ENCODE data around the gene CCDC200. TPM values are rescaled to one million over a fixed set of nuclear protein-coding genes. Genes with fewer than 3 reads are reported as not detected.
A peak's percentile ranks its signal among the peaks of the same experiment; 100 is the strongest.

Gene CCDC200
- total and polyA plus RNA-seq, 2 donors from 2014 or later, result not detected

DNA sequence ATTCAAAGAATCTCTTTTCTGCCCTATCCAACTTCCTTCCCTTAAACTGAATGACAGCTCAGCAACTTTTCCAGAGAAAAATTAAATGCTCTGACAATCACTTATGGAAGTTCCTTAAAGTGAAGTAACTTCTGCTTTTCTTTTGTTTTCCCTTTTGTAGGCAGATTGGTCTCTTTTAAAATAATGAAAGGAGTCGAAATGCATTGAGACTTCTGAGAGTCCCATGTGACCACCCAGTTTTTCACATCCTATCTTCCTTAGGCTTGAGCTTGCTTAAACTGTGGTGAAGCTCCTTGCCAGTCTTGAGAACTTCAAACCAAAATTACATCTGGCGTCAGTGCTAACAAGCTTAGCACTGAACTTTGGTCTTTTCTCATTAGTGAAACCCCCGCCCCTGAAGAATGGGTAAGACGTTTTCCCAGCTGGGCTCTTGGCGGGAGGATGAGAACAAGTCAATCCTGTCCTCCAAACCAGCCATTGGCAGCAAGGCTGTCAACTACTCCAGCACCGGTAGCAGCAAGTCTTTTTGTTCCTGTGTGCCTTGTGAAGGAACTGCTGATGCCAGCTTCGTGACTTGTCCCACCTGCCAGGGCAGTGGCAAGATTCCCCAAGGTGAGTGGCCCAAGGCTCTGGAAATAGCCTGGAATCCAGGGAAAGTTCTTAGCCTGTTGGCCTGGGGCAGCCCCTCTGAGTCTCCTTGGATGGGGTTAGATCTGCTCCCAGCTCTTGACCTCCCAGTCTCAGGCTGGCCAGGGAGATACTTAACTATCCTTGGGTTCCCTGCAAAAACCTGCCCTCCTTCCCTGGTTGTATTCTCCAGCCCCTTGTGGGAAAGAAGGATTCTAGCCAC lies 15.6 kb downstream of the CCDC200 start:
- H3K4me3 ChIP-seq (ENCODE audit: low read length in 3 of 3), result peak overlapping the region; percentile 80 to 92 (median 88)
- peak overlapping the region in 2 of 3 donors; percentile 76 to 96 for H3K9ac ChIP-seq (ENCODE audit: low read length in 3 of 3)
- intact Hi-C loops (cut with DNase I), result no loop called here
- H3K4me1 ChIP-seq (ENCODE audit: control insufficient read depth in 2 of 3, insufficient read depth in 2 of 3, low read depth in 1 of 3, low read length in 3 of 3), result peaks cover 0 to 29% (median 14%) of the 10 kb centered on the region in 3 donors
- peaks cover 2 to 30% (median 13%) of the 10 kb centered on the region in 3 donors for H3K36me3 ChIP-seq (ENCODE audit: control insufficient read depth in 2 of 3, insufficient read depth in 3 of 3, low read length in 3 of 3)
- DNase-seq (peak in 1 of 5 donors; percentile 33), FAIRE-seq (no peak)
- TF ChIP-seq, protein P1, sequence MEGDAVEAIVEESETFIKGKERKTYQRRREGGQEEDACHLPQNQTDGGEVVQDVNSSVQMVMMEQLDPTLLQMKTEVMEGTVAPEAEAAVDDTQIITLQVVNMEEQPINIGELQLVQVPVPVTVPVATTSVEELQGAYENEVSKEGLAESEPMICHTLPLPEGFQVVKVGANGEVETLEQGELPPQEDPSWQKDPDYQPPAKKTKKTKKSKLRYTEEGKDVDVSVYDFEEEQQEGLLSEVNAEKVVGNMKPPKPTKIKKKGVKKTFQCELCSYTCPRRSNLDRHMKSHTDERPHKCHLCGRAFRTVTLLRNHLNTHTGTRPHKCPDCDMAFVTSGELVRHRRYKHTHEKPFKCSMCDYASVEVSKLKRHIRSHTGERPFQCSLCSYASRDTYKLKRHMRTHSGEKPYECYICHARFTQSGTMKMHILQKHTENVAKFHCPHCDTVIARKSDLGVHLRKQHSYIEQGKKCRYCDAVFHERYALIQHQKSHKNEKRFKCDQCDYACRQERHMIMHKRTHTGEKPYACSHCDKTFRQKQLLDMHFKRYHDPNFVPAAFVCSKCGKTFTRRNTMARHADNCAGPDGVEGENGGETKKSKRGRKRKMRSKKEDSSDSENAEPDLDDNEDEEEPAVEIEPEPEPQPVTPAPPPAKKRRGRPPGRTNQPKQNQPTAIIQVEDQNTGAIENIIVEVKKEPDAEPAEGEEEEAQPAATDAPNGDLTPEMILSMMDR (IDR thresholded peaks at IDR 0.05; ENCODE audit: borderline replicate concordance, extremely low read depth, insufficient read depth), result no peak
- no peaks in the 10 kb centered on the region for H3K9me3 ChIP-seq (ENCODE audit: control insufficient read depth in 2 of 3, insufficient read depth in 1 of 3, low read length in 3 of 3)
- H3K27me3 ChIP-seq (ENCODE audit: control insufficient read depth, insufficient read depth, low read length), result no peaks in the 10 kb centered on the region
- H3K27ac ChIP-seq (ENCODE audit: low read depth in 2 of 2, low read length in 2 of 2), result peak overlapping the region; percentile 80 to 89

GRCh38 chr17:43211480-43212402 lies 16.7 kb downstream of the CCDC200 start, which contains the start of gene TMEM106A:
TMEM106A (plus strand) TSS chr17:43211875; CDS start chr17:43213042, 1,167 bp downstream.
- Histone ChIP-seq H3K4me3 (ENCODE audit: low read length in 3 of 3) (peak within 1 kb of the TSS; percentile 80 to 92 (median 88)), H3K27me3 (ENCODE audit: control insufficient read depth, insufficient read depth, low read length) (no peaks in the 10 kb centered on the region), H3K4me1 (ENCODE audit: control insufficient read depth in 2 of 3, insufficient read depth in 2 of 3, low read depth in 1 of 3, low read length in 3 of 3) (peaks cover 0 to 21% (median 9%) of the 10 kb centered on the region in 3 donors), H3K9ac (ENCODE audit: low read length in 3 of 3) (peak within 1 kb of the TSS; percentile 76 to 96 (median 76)), H3K27ac (ENCODE audit: low read depth in 2 of 2, low read length in 2 of 2) (peak within 1 kb of the TSS; percentile 80 to 89), H3K36me3 (ENCODE audit: control insufficient read depth in 2 of 3, insufficient read depth in 3 of 3, low read length in 3 of 3) (peaks cover 2 to 23% (median 11%) of the 10 kb centered on the region in 3 donors), H3K9me3 (ENCODE audit: control insufficient read depth in 2 of 3, insufficient read depth in 1 of 3, low read length in 3 of 3) (no peaks in the 10 kb centered on the region)
- intact Hi-C loops (cut with DNase I), result no loop called here
- DNase-seq (peak; percentile 81 to 92 (median 86)), FAIRE-seq (no peak)
- TF ChIP-seq, protein P1 (IDR thresholded peaks at IDR 0.05; ENCODE audit: borderline replicate concordance, extremely low read depth, insufficient read depth), result no peak

GRCh38 chr17:43211123-43211479 lies 17.3 kb downstream of the CCDC200 start:
- TF ChIP-seq, protein P1 (IDR thresholded peaks at IDR 0.05; ENCODE audit: borderline replicate concordance, extremely low read depth, insufficient read depth), result no peak
- intact Hi-C loops (cut with DNase I), result no loop called here
- FAIRE-seq (no peak), DNase-seq (peak in 1 of 5 donors; percentile 4)
- Histone ChIP-seq H3K27ac (ENCODE audit: low read depth in 2 of 2, low read length in 2 of 2) (peak overlapping the region; percentile 36 to 79), H3K27me3 (ENCODE audit: control insufficient read depth, insufficient read depth, low read length) (no peaks in the 10 kb centered on the region), H3K4me1 (ENCODE audit: control insufficient read depth in 2 of 3, insufficient read depth in 2 of 3, low read depth in 1 of 3, low read length in 3 of 3) (peaks cover 0 to 20% (median 9%) of the 10 kb centered on the region in 3 donors), H3K9me3 (ENCODE audit: control insufficient read depth in 2 of 3, insufficient read depth in 1 of 3, low read length in 3 of 3) (no peaks in the 10 kb centered on the region), H3K36me3 (ENCODE audit: control insufficient read depth in 2 of 3, insufficient read depth in 3 of 3, low read length in 3 of 3) (peaks cover 2 to 22% (median 11%) of the 10 kb centered on the region in 3 donors), H3K9ac (ENCODE audit: low read length in 3 of 3) (peak overlapping the region; percentile 14 to 87 (median 69)), H3K4me3 (ENCODE audit: low read length in 3 of 3) (peak overlapping the region; percentile 32 to 88 (median 80))
